Right cardiac atrium (tissue), 5 donors: ENCODE data around the gene AQP7. TPM values are rescaled to one million over a fixed set of nuclear protein-coding genes. Genes with fewer than 3 reads are reported as not detected.
"Not testable (repeated sequence)": the region's sequence is repeated elsewhere in the genome, so short reads cannot be mapped to it uniquely, and the experiment has no call there.

ENCODE experiments used
- ATAC-seq, 2 donors: fragments of 200-7000 bp; cut with Tn5 transposase; one replicate each; pipeline versions ENCODE4 v1.8.0 to v1.9.1; 2020; ENCODE audit warnings: moderate library complexity in 2 of 2, mild to moderate bottlenecking in 1 of 2
- DNase-seq, 3 donors: peaks; one replicate each; pipeline ENCODE4 v3.0.0-alpha.2; 2020
- H3K27ac ChIP-seq: one replicate; pipeline ENCODE4 v1.5.1; 2013; ENCODE audit warnings: mild to moderate bottlenecking, low read length, control low read depth, moderate library complexity
- H3K27me3 ChIP-seq: one replicate; pipeline ENCODE4 v1.6.1; 2013; ENCODE audit not compliant: control insufficient read depth, insufficient read depth
- H3K4me1 ChIP-seq: one replicate; pipeline ENCODE4 v1.6.1; 2013; ENCODE audit warnings: low read length; ENCODE audit not compliant: control insufficient read depth, insufficient read depth
- H3K4me3 ChIP-seq: one replicate; pipeline ENCODE4 v1.5.1; 2013; ENCODE audit warnings: low read length, control low read depth
- H3K9me3 ChIP-seq: one replicate; pipeline ENCODE4 v1.6.1; 2013; ENCODE audit warnings: low read length; ENCODE audit not compliant: control insufficient read depth
- WGBS: extraction: QIAGEN DNeasy Blood & Tissue Kit; methylation state at CpG from one replicate; pipeline ENCODE4 v1.1.7; 2013; 5-methylcytosine and 5-hydroxymethylcytosine counted together
- intact Hi-C, 4 donors: fragments of 100-400 bp; cut with DNase I; formaldehyde crosslinking; loops; one replicate each; pipeline versions ENCODE4 v1.11.0 to v1.14.0; 2022 to 2023
- polyA plus RNA-seq: library from polyadenylated mRNA; stranded (reverse); fragments of 200-250 nt; gene quantifications from one replicate; pipeline ENCODE4 v1.2.3, GENCODE V29; 2013
- total RNA-seq, 4 donors: library from RNA; stranded (reverse); fragmentation: NEBNext Ultra II Directional; extraction: Animal tissue kit (Norgen Biotek cat#: 25700); gene quantifications; one replicate each; pipeline ENCODE4 v1.2.1, GENCODE V29; 2021
- donor health status: healthy with polysubstance abuse.
- donor health status: DM: no; HTN: yes; CAD: no.
- donor health status: DM: no; HTN: no; CAD: no.
- donor health status: DM: no; HTN: yes; CAD: no; lungs with severe emphysema.
- donor health status: DM: yes; HTN: yes; CAD: no.

Gene AQP7
- total and polyA plus RNA-seq, 5 donors, result 68.6 to 180 (median 128) TPM

GRCh38 chr9:33374634-33375237 is 27.6 kb downstream of the AQP7 start:
- Histone ChIP-seq H3K4me3 (no peak overlapping the region), H3K9me3 (no peaks in the 10 kb centered on the region), H3K27me3 (no peaks in the 10 kb centered on the region), H3K4me1 (no peaks in the 10 kb centered on the region), H3K27ac (no peak overlapping the region)
- ATAC-seq (peak; percentile 83 to 84), DNase-seq (peak; percentile 58 to 86 (median 69))
- intact Hi-C loops, result loop anchor here in 3 of 4 donors (2.0 to 10.0 kb wide), 4 partner anchors 40 to 90 kb away; no protein-coding TSS in a partner anchor
- WGBS, result 63% methylated on average over 6 of the region's 6 CpGs

- Histone ChIP-seq H3K9me3 (no peaks in the 10 kb centered on the region), H3K27ac (no peak overlapping the region), H3K27me3 (no peaks in the 10 kb centered on the region), H3K4me3 (no peak overlapping the region), H3K4me1 (no peaks in the 10 kb centered on the region)
- intact Hi-C loops, result loop anchor here in 3 of 4 donors (2.0 to 10.0 kb wide), 4 partner anchors 41 to 91 kb away; no protein-coding TSS in a partner anchor
- WGBS, result 86% methylated on average over 9 of the region's 9 CpGs
- no peak for ATAC-seq
- no peak for DNase-seq
Observed at GRCh38 chr9:33374190-33374589, 28.2 kb downstream of the AQP7 start.

- WGBS, result 86% methylated on average over 4 of the region's 4 CpGs
- no peaks in the 10 kb centered on the region for H3K27me3 ChIP-seq
- DNase-seq (no peak), ATAC-seq (no peak)
- H3K4me3 ChIP-seq, result no peak overlapping the region
- H3K9me3 ChIP-seq, result no peaks in the 10 kb centered on the region
- intact Hi-C loops, result loop anchor here in 3 of 4 donors (2.0 to 10.0 kb wide), 4 partner anchors 42 to 92 kb away; no protein-coding TSS in a partner anchor
- H3K27ac ChIP-seq, result no peak overlapping the region
- H3K4me1 ChIP-seq, result no peaks in the 10 kb centered on the region
Observed at GRCh38 chr9:33372900-33373299, 29.5 kb downstream of the AQP7 start.

- 88% methylated on average over 2 of the region's 2 CpGs for WGBS
- DNase-seq (no peak), ATAC-seq (no peak)
- intact Hi-C loops, result no loop called here
- Histone ChIP-seq H3K4me1 (no peaks in the 10 kb centered on the region), H3K4me3 (no peak overlapping the region), H3K27me3 (no peaks in the 10 kb centered on the region), H3K9me3 (no peaks in the 10 kb centered on the region), H3K27ac (no peak overlapping the region)
Observed at GRCh38 chr9:33366979-33367480, 35.3 kb downstream of the AQP7 start.

GRCh38 chr9:33364814-33365213 is 37.6 kb downstream of the AQP7 start:
- DNase-seq, H3K27ac ChIP-seq, H3K27me3 ChIP-seq, intact Hi-C loops, H3K4me3 ChIP-seq, ATAC-seq, H3K9me3 ChIP-seq, H3K4me1 ChIP-seq: not testable (repeated sequence)
- 95% methylated on average over 4 of the region's 4 CpGs for WGBS

GRCh38 chr9:33364127-33364526 is 38.2 kb downstream of the AQP7 start:
- WGBS, result 94% methylated on average over 2 of the region's 2 CpGs
- Histone ChIP-seq H3K27ac (no peak overlapping the region), H3K27me3 (no peaks in the 10 kb centered on the region), H3K9me3 (no peaks in the 10 kb centered on the region), H3K4me3 (no peak overlapping the region), H3K4me1 (no peaks in the 10 kb centered on the region)
- intact Hi-C loops, result no loop called here
- ATAC-seq (no peak), DNase-seq (no peak)

- H3K4me3 ChIP-seq, H3K27ac ChIP-seq, H3K4me1 ChIP-seq, H3K27me3 ChIP-seq, DNase-seq, ATAC-seq, H3K9me3 ChIP-seq: not testable (repeated sequence)
- WGBS, result 95% methylated on average over 3 of the region's 3 CpGs
- intact Hi-C loops, result loop anchor here in 1 of 4 donors (10.0 kb wide), 1 partner anchor 116 kb away; the partner anchor contains the start of gene NOL6
Observed at GRCh38 chr9:33358641-33359040, 43.7 kb downstream of the AQP7 start.

GRCh38 chr9:33355933-33356332 is 46.4 kb downstream of the AQP7 start:
- Histone ChIP-seq H3K4me3 (no peak overlapping the region), H3K4me1 (peaks cover 2% of the 10 kb centered on the region), H3K27me3 (no peaks in the 10 kb centered on the region), H3K9me3 (no peaks in the 10 kb centered on the region), H3K27ac (no peak overlapping the region)
- DNase-seq, result no peak
- intact Hi-C loops, result loop anchor here in 1 of 4 donors (10.0 kb wide), 1 partner anchor 119 kb away; the partner anchor contains the start of gene NOL6
- ATAC-seq, result no peak
- WGBS, result 100% methylated on average over 1 of the region's 1 CpG

- Histone ChIP-seq H3K4me3 (no peak overlapping the region), H3K4me1 (peaks cover 2% of the 10 kb centered on the region), H3K27me3 (no peaks in the 10 kb centered on the region), H3K9me3 (no peaks in the 10 kb centered on the region), H3K27ac (peak overlapping the region; percentile 67)
- no peak for DNase-seq
- ATAC-seq, result peak; percentile 55 to 75
- whole genome bisulfite sequencing, result 27% methylated on average over 5 of the region's 5 CpGs
- intact Hi-C loops, result loop anchor here in 1 of 4 donors (10.0 kb wide), 1 partner anchor 120 kb away; the partner anchor contains the start of gene NOL6
Observed at GRCh38 chr9:33354651-33355211, 47.6 kb downstream of the AQP7 start.

- peak in 1 of 3 donors; percentile 48 for DNase-seq
- Histone ChIP-seq H3K9me3 (no peaks in the 10 kb centered on the region), H3K27me3 (no peaks in the 10 kb centered on the region), H3K4me3 (no peak overlapping the region), H3K27ac (no peak overlapping the region), H3K4me1 (peaks cover 2% of the 10 kb centered on the region)
- ATAC-seq, result peak in 1 of 2 donors; percentile 24
- 86% methylated on average over 4 of the region's 4 CpGs for WGBS
- intact Hi-C loops, result loop anchor here in 1 of 4 donors (10.0 kb wide), 1 partner anchor 123 kb away; the partner anchor contains the start of gene NOL6
Observed at GRCh38 chr9:33351547-33351946, 50.8 kb downstream of the AQP7 start.

- no peak for DNase-seq
- Histone ChIP-seq H3K27me3 (no peaks in the 10 kb centered on the region), H3K27ac (peak overlapping the region; percentile 57), H3K4me3 (no peak overlapping the region), H3K9me3 (no peaks in the 10 kb centered on the region), H3K4me1 (peaks cover 2% of the 10 kb centered on the region)
- ATAC-seq, result peak; percentile 64 to 66
- intact Hi-C loops, result loop anchor here in 1 of 4 donors (10.0 kb wide), 1 partner anchor 124 kb away; the partner anchor contains the start of gene NOL6
- 63% methylated on average over 2 of the region's 2 CpGs for WGBS
Observed at GRCh38 chr9:33350310-33350709, 52.1 kb downstream of the AQP7 start.
